Liver (tissue), 9 donors: ENCODE results near the gene ZNF48. TPM values are rescaled to one million over a fixed set of nuclear protein-coding genes. Genes with fewer than 3 reads are reported as not detected.

Source experiments
- DNase-seq: peaks from one replicate; pipeline ENCODE4 v3.0.0-alpha.2; 2017; ENCODE audit warnings: low spot score
- H3K27ac ChIP-seq, 2 donors: one replicate each; pipeline ENCODE4 v1.7.0; 2013; ENCODE audit warnings: inconsistent platforms in 2 of 2, low read length in 2 of 2, control low read depth in 1 of 2, low read depth in 1 of 2, mild to moderate bottlenecking in 1 of 2
- H3K27me3 ChIP-seq, 4 donors: one replicate each; pipeline versions ENCODE4 v1.6.1 to v1.7.0; 2013; ENCODE audit warnings: low read length in 3 of 4, inconsistent platforms in 1 of 4, mild to moderate bottlenecking in 1 of 4, moderate library complexity in 1 of 4; ENCODE audit not compliant: control insufficient read depth in 4 of 4, insufficient read depth in 4 of 4
- H3K36me3 ChIP-seq, 4 donors: one replicate each; pipeline versions ENCODE4 v1.6.1 to v1.7.0; 2013; ENCODE audit warnings: low read length in 3 of 4, mild to moderate bottlenecking in 3 of 4, low read depth in 1 of 4, moderate library complexity in 1 of 4; ENCODE audit not compliant: control insufficient read depth in 4 of 4, insufficient read depth in 3 of 4
- H3K4me1 ChIP-seq, 4 donors: one replicate each; pipeline versions ENCODE4 v1.6.1 to v1.7.0; 2013; ENCODE audit warnings: low read length in 3 of 4, mild to moderate bottlenecking in 3 of 4, moderate library complexity in 1 of 4; ENCODE audit not compliant: control insufficient read depth in 4 of 4, insufficient read depth in 4 of 4
- H3K4me3 ChIP-seq, 3 donors: one replicate each; pipeline versions ENCODE4 v1.6.1 to v1.7.0; 2013; ENCODE audit warnings: low read length in 3 of 3, control low read depth in 1 of 3, low read depth in 1 of 3, mild to moderate bottlenecking in 1 of 3
- H3K9ac ChIP-seq, 2 donors: one replicate each; pipeline ENCODE4 v1.7.0; 2013; ENCODE audit warnings: low read length in 2 of 2, mild to moderate bottlenecking in 2 of 2, moderate library complexity in 2 of 2, control low read depth in 1 of 2, low read depth in 1 of 2
- H3K9me3 ChIP-seq, 4 donors: one replicate each; pipeline versions ENCODE4 v1.6.1 to v1.7.0; 2013; ENCODE audit warnings: low read length in 3 of 4; ENCODE audit not compliant: control insufficient read depth in 4 of 4
- ATF3 ChIP-seq: IDR thresholded peaks from 2 replicates; pipeline ENCODE4 v1.6.1; 2016; ENCODE audit warnings: antibody characterized with exemption
- CTCF ChIP-seq: fragments of 150-350 bp; IDR thresholded peaks from 2 replicates; pipeline ENCODE4 v1.5.1; 2017; ENCODE audit warnings: improper control_type of control experiment, low read depth, low read length; ENCODE audit not compliant: missing input control
- EGR1 ChIP-seq, 2 donors: IDR thresholded peaks; 2 replicates each; pipeline ENCODE4 v1.6.1; 2016 to 2018; ENCODE audit warnings: antibody characterized with exemption in 2 of 2, low read depth in 2 of 2
- FOXA1 ChIP-seq: IDR thresholded peaks from 2 replicates; pipeline ENCODE4 v1.6.1; 2016; ENCODE audit warnings: antibody characterized with exemption
- FOXA2 ChIP-seq: IDR thresholded peaks from 2 replicates; pipeline ENCODE4 v1.6.1; 2016; ENCODE audit warnings: antibody characterized with exemption
- GABPA ChIP-seq, 2 donors: IDR thresholded peaks in 1 of 2; conservative IDR thresholded peaks in 1 of 2; 2 replicates each; pipeline ENCODE4 v1.6.1; 2016; ENCODE audit warnings: antibody characterized with exemption in 2 of 2, mild to moderate bottlenecking in 1 of 2, moderate library complexity in 1 of 2
- HNF4A ChIP-seq, 2 donors: conservative IDR thresholded peaks; 2 replicates each; pipeline ENCODE4 v1.6.1; 2016; ENCODE audit warnings: antibody characterized with exemption in 2 of 2, mild to moderate bottlenecking in 2 of 2
- HNF4G ChIP-seq: IDR thresholded peaks from 2 replicates; pipeline ENCODE4 v1.6.1; 2016; ENCODE audit warnings: antibody characterized with exemption
- NR2F2 ChIP-seq: IDR thresholded peaks from 2 replicates; pipeline ENCODE4 v1.6.1; 2016; ENCODE audit warnings: antibody characterized with exemption
- RAD21 ChIP-seq, 2 donors: IDR thresholded peaks; 2 replicates each; pipeline ENCODE4 v1.6.1; 2016; ENCODE audit warnings: antibody characterized with exemption in 2 of 2, mild to moderate bottlenecking in 2 of 2
- SP1 ChIP-seq: IDR thresholded peaks from 2 replicates; pipeline ENCODE4 v1.6.1; 2018; ENCODE audit warnings: antibody characterized with exemption, mild to moderate bottlenecking
- TAF1 ChIP-seq: conservative IDR thresholded peaks from 2 replicates; pipeline ENCODE4 v1.6.1; 2016; ENCODE audit warnings: antibody characterized with exemption, mild to moderate bottlenecking
- YY1 ChIP-seq: IDR thresholded peaks from 2 replicates; pipeline ENCODE4 v1.6.1; 2016; ENCODE audit warnings: antibody characterized with exemption, mild to moderate bottlenecking
- ZBTB33 ChIP-seq: IDR thresholded peaks from 2 replicates; pipeline ENCODE4 v1.6.1; 2016; ENCODE audit warnings: antibody characterized with exemption
- WGBS: extraction: QIAGEN DNeasy Blood & Tissue Kit; methylation state at CpG from one replicate; pipeline ENCODE4 v1.1.7; 2013; 5-methylcytosine and 5-hydroxymethylcytosine counted together
- polyA plus RNA-seq, 2 donors: library from polyadenylated mRNA; stranded (reverse) in 1 of 2; unstranded in 1 of 2; fragments of 200-250 nt in 1 of 2; fragments of >200 nt in 1 of 2; fragmentation: Nextera tagmentation in 1 of 2; extraction: Ambion mirVana in 1 of 2; gene quantifications; one replicate each; pipeline versions ENCODE4 v1.2.1 to v1.2.3, GENCODE V29; 2013 to 2015
- total RNA-seq, 2 donors: library from RNA; depleted of rRNA; stranded (reverse); fragments of >200 nt; gene quantifications; one replicate each; pipeline ENCODE4 v1.2.3, GENCODE V29; 2014
- donor health status: healthy.
- donor health status: healthy.
- donor health status: healthy.
- donor health status: healthy.
- donor health status: healthy.

Gene ZNF48
- total and polyA plus RNA-seq, 4 donors = 2.3 to 4.7 (median 3.1) TPM

GRCh38 chr16:30416624-30417528 is 21.7 kb downstream of the ZNF48 start:
- no peaks in the 10 kb centered on the region for H3K9me3 ChIP-seq
- H3K9ac ChIP-seq = no peak overlapping the region
- WGBS = 65% methylated on average over 18 of the region's 18 CpGs
- H3K4me3 ChIP-seq = peak overlapping the region; percentile 6 to 63 (median 56)
- peak overlapping the region; percentile 65 to 95 for H3K27ac ChIP-seq
- H3K4me1 ChIP-seq = peaks cover 3 to 16% (median 5%) of the 10 kb centered on the region in 4 donors
- H3K36me3 ChIP-seq = peaks cover 0 to 2% (median 1%) of the 10 kb centered on the region in 4 donors
- no peaks in the 10 kb centered on the region for H3K27me3 ChIP-seq
- no peak for DNase-seq
- TF ChIP-seq GABPA (IDR thresholded peaks at IDR 0.05 in 1 of 2, conservative IDR thresholded peaks at IDR 0.05 in 1 of 2) = no peak
- no peak for TF ChIP-seq NR2F2
- no peak for TF ChIP-seq HNF4A (conservative IDR thresholded peaks at IDR 0.05)
- no peak for TF ChIP-seq RAD21 (IDR thresholded peaks at IDR 0.05)
- TF ChIP-seq SP1 = no peak
- TF ChIP-seq FOXA1 = no peak
- no peak for TF ChIP-seq FOXA2
- TF ChIP-seq HNF4G = no peak
- no peak for TF ChIP-seq TAF1
- TF ChIP-seq EGR1 (IDR thresholded peaks at IDR 0.05; ENCODE audit: low read depth in 2 of 2) = no peak
- TF ChIP-seq ATF3 = no peak
- TF ChIP-seq ZBTB33 = no peak

- no peak overlapping the region for H3K9ac ChIP-seq
- H3K36me3 ChIP-seq = peaks cover 0 to 7% (median 2%) of the 10 kb centered on the region in 4 donors
- no peaks in the 10 kb centered on the region for H3K9me3 ChIP-seq
- peak overlapping the region; percentile 65 to 95 for H3K27ac ChIP-seq
- TF ChIP-seq YY1 (no peak), GABPA (IDR thresholded peaks at IDR 0.05 in 1 of 2, conservative IDR thresholded peaks at IDR 0.05 in 1 of 2) (peak in 1 of 2 donors; percentile 43), HNF4A (conservative IDR thresholded peaks at IDR 0.05) (no peak), EGR1 (IDR thresholded peaks at IDR 0.05; ENCODE audit: low read depth in 2 of 2) (peak in 1 of 2 donors; percentile 51), FOXA2 (no peak), RAD21 (IDR thresholded peaks at IDR 0.05) (peak in 1 of 2 donors; percentile 64), CTCF (peak; percentile 19)
- no peaks in the 10 kb centered on the region for H3K27me3 ChIP-seq
- peaks cover 3 to 16% (median 5%) of the 10 kb centered on the region in 4 donors for H3K4me1 ChIP-seq
- under 1% methylated on average over 140 of the region's 140 CpGs for WGBS
- DNase-seq = peak; percentile 82
- H3K4me3 ChIP-seq = peak overlapping the region; percentile 6 to 63 (median 56)
Measured at GRCh38 chr16:30417529-30418349, 22.5 kb downstream of the ZNF48 start.
